Measurements from ENCODE around the gene TMCC3.

TMCC3 gene

GRCh38 chr12:94575024-94575423 lies 75.3 kb downstream of the TMCC3 start:
- no peak for DNase-seq (ENCODE audit: extremely low spot score)
- POLR2A ChIA-PET, result no interaction called here
- CTCF ChIA-PET, result no interaction called here
- TF ChIP-seq CTCF (IDR thresholded peaks at IDR 0.05; ENCODE audit: control extremely low read depth, extremely low read depth, low read depth, missing control alignments), result no peak

GRCh38 chr12:94571556-94571955 lies 78.8 kb downstream of the TMCC3 start:
- no peak for DNase-seq (ENCODE audit: extremely low spot score)
- ChIA-PET CTCF (interaction anchor here (1.1 kb wide), 1 partner anchor 26 kb away, joined by 3 read pairs; no protein-coding TSS in a partner anchor), POLR2A (no interaction called here)
- no peak for TF ChIP-seq CTCF (IDR thresholded peaks at IDR 0.05; ENCODE audit: control extremely low read depth, extremely low read depth, low read depth, missing control alignments)

- no peak for DNase-seq (ENCODE audit: extremely low spot score)
- no peak for TF ChIP-seq CTCF (IDR thresholded peaks at IDR 0.05; ENCODE audit: control extremely low read depth, extremely low read depth, low read depth, missing control alignments)
- ChIA-PET POLR2A (no interaction called here), CTCF (interaction anchor here (3.0 kb wide), 1 partner anchor 8 kb away, joined by 11 read pairs; no protein-coding TSS in a partner anchor)
These were observed 80.2 kb downstream of the TMCC3 start for GRCh38 chr12:94570161-94570560.

DNA sequence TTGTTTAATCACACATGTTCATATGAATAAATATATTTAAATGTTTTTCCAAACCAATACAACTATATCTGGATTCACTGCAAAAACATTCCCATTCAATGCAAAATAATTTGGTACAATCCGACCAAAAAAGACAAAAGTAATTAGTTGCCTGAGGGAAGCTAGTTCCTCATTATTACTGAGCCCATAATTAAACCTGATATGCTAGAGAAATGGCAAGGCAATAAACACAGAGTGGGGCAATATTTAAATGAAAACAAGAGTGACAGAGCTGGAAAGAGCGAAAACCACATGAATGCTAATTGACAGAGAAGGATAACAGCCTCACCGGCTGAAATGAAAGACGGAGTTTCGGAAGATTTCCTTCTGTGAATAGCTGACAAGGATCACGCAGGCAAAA lies 82.6 kb downstream of the TMCC3 start:
- POLR2A ChIA-PET, result no interaction called here
- TF ChIP-seq CTCF (IDR thresholded peaks at IDR 0.05; ENCODE audit: control extremely low read depth, extremely low read depth, low read depth, missing control alignments), result no peak
- DNase-seq (ENCODE audit: extremely low spot score), result no peak
- CTCF ChIA-PET, result interaction anchor here (3.0 kb wide), 1 partner anchor 11 kb away, joined by 11 read pairs; no protein-coding TSS in a partner anchor

GRCh38 chr12:94566345-94566744 lies 84.0 kb downstream of the TMCC3 start:
- ChIA-PET CTCF (interaction anchor here (0.9 to 1.2 kb wide), 2 partner anchors 13 to 17 kb away, joined by 3 to 4 read pairs; no protein-coding TSS in a partner anchor), POLR2A (no interaction called here)
- no peak for DNase-seq (ENCODE audit: extremely low spot score)
- TF ChIP-seq CTCF (IDR thresholded peaks at IDR 0.05; ENCODE audit: control extremely low read depth, extremely low read depth, low read depth, missing control alignments), result no peak

- no peak for TF ChIP-seq CTCF (IDR thresholded peaks at IDR 0.05; ENCODE audit: control extremely low read depth, extremely low read depth, low read depth, missing control alignments)
- ChIA-PET CTCF (interaction anchor here (0.9 to 1.5 kb wide), 4 partner anchors 13 to 33 kb away, joined by 3 to 4 read pairs (median 3); no protein-coding TSS in a partner anchor), POLR2A (no interaction called here)
- DNase-seq (ENCODE audit: extremely low spot score), result no peak
These were observed 84.7 kb downstream of the TMCC3 start for GRCh38 chr12:94565683-94566082.

All from GM10248 (cell line).